Panc1 (cell line): Measurements from ENCODE around the gene ADAD1.

ENCODE experiments used
- CTCF ChIP-seq: fragments of 450-650 bp; IDR thresholded peaks from 2 replicates; pipeline ENCODE4 v1.5.1; 2017; ENCODE audit warnings: mild to moderate bottlenecking
- POLR2AphosphoS5 ChIP-seq: IDR thresholded peaks from 2 replicates; pipeline ENCODE4 v1.6.1; 2012; ENCODE audit warnings: mild to moderate bottlenecking, low read depth, low read length, moderate library complexity
- SIN3A ChIP-seq: IDR thresholded peaks from 2 replicates; pipeline ENCODE4 v1.6.1; 2012; ENCODE audit warnings: low read depth, mild to moderate bottlenecking, low read length, moderate library complexity, borderline replicate concordance; ENCODE audit not compliant: insufficient read depth

GRCh38 chr4:122346503-122346902, 32.3 kb upstream of the ADAD1 start:
- TF ChIP-seq CTCF (no peak), POLR2AphosphoS5 (no peak), SIN3A (no peak)
